ENCODE results near the gene DAP. TPM values are rescaled to one million over a fixed set of nuclear protein-coding genes. Genes with fewer than 3 reads are reported as not detected.

DAP gene
- total and polyA plus RNA-seq, 2 of the 13 experiments (the other 11 are each of a cell fraction or from before 2014, with no cell fraction given): 22.0 to 57.5 TPM

- TF ChIP-seq ZNF513 (CRISPR knock-in tag; conservative IDR thresholded peaks at IDR 0.05): no peak
- no peak for TF ChIP-seq FOXP4 (CRISPR knock-in tag; IDR thresholded peaks at IDR 0.05)
- no peak for TF ChIP-seq TAF15 (IDR thresholded peaks at IDR 0.05; ENCODE audit: low read depth, low read length, poor library complexity, severe bottlenecking)
- TF ChIP-seq THAP9 (CRISPR knock-in tag; IDR thresholded peaks at IDR 0.05; ENCODE audit: borderline replicate concordance): no peak
- no peak for TF ChIP-seq KDM6A (CRISPR knock-in tag; IDR thresholded peaks at IDR 0.05; ENCODE audit: low read depth)
These were observed 92.3 kb downstream of the DAP start (continued) for GRCh38 chr5:10668697-10669096.

- H3K27ac ChIP-seq (ENCODE audit: extremely low read length, insufficient read depth, low read length): no peak overlapping the region
- no peaks in the 10 kb centered on the region for H3K36me3 ChIP-seq (replicated peaks in 1 of 2; ENCODE audit: control insufficient read depth in 1 of 2, insufficient read depth in 2 of 2, low read length in 2 of 2)
- H4K20me1 ChIP-seq (ENCODE audit: insufficient read depth, low read length): no peaks in the 10 kb centered on the region
- DNase-seq (ENCODE audit: low spot score) (no peak), ATAC-seq (no peak), FAIRE-seq (no peak)
- BruUV-seq (replicated peaks): no TSS peak
- no peak overlapping the region for H3K4me2 ChIP-seq (ENCODE audit: low read depth, low read length)
- no peak overlapping the region for H3K9ac ChIP-seq (ENCODE audit: insufficient read depth, low read depth, low read length)
- intact Hi-C loops (cut with micrococcal nuclease; ENCODE audit: unreplicated experiment) (no loop called here), in situ Hi-C loops (cut with HindIII; ENCODE audit: extremely low pct_ligation_motif_present, low pct_unique_long_range_greater_than_20kb) (no loop called here)
- POLR2A ChIA-PET: no interaction called here
- TF ChIP-seq GPN1 (CRISPR knock-in tag; IDR thresholded peaks at IDR 0.05; ENCODE audit: borderline replicate concordance) (no peak), ZNF780A (CRISPR knock-in tag; IDR thresholded peaks at IDR 0.05) (no peak), ZNF629 (CRISPR knock-in tag; conservative IDR thresholded peaks at IDR 0.05) (no peak), ETV6 (CRISPR knock-in tag; conservative IDR thresholded peaks at IDR 0.05) (no peak), BRF2 (CRISPR knock-in tag; IDR thresholded peaks at IDR 0.05) (no peak), MAFK (conservative IDR thresholded peaks at IDR 0.05 in 1 of 2, IDR thresholded peaks at IDR 0.05 in 1 of 2; ENCODE audit: low read length in 2 of 2) (peak; percentile 82 to 88), MAFF (IDR thresholded peaks at IDR 0.05; ENCODE audit: low read depth, low read length) (peak; percentile 76), ZFP90 (CRISPR knock-in tag; IDR thresholded peaks at IDR 0.05; ENCODE audit: borderline replicate concordance) (no peak), MTA3 (CRISPR knock-in tag; IDR thresholded peaks at IDR 0.05) (no peak), ZFAT (CRISPR knock-in tag; conservative IDR thresholded peaks at IDR 0.05) (no peak)
- no peaks in the 10 kb centered on the region for H3K9me3 ChIP-seq (ENCODE audit: low read length)
- H3K27me3 ChIP-seq (ENCODE audit: control insufficient read depth in 1 of 2, insufficient read depth in 2 of 2, low read length in 2 of 2): peaks cover 0 to 1% of the 10 kb centered on the region in 2 experiments; a peak in 2 of 5 replicates
- peaks cover 24% of the 10 kb centered on the region for H3K4me1 ChIP-seq (ENCODE audit: insufficient read depth, low read length)
- WGBS (ENCODE audit: low lambda C conversion rate): 35% methylated on average over 4 of the region's 6 CpGs
- H3K4me3 ChIP-seq (replicated peaks in 1 of 3; ENCODE audit: insufficient read depth in 1 of 3, low read depth in 2 of 3, low read length in 3 of 3): no peak overlapping the region
- H2AFZ ChIP-seq (ENCODE audit: low read length): no peak overlapping the region
- CTCF ChIA-PET (ENCODE audit: low intra/inter-chr PET ratio, low total read pairs): no interaction called here
- no peaks in the 10 kb centered on the region for H3K79me2 ChIP-seq (ENCODE audit: insufficient read depth, low read length)
These were observed 93.5 kb downstream of the DAP start for GRCh38 chr5:10667431-10668057.

Measured in HepG2 (cell line).